NCI-H82 treated with DMSO at 0.1 percent for 48 hours (cell line): ENCODE results near the gene PRKN.

Experiments used
- DNase-seq: peaks from one replicate; lab custom pipeline; 2025; ENCODE audit not compliant: unreplicated experiment; lab: John Stamatoyannopoulos, UW

Gene PRKN

DNA sequence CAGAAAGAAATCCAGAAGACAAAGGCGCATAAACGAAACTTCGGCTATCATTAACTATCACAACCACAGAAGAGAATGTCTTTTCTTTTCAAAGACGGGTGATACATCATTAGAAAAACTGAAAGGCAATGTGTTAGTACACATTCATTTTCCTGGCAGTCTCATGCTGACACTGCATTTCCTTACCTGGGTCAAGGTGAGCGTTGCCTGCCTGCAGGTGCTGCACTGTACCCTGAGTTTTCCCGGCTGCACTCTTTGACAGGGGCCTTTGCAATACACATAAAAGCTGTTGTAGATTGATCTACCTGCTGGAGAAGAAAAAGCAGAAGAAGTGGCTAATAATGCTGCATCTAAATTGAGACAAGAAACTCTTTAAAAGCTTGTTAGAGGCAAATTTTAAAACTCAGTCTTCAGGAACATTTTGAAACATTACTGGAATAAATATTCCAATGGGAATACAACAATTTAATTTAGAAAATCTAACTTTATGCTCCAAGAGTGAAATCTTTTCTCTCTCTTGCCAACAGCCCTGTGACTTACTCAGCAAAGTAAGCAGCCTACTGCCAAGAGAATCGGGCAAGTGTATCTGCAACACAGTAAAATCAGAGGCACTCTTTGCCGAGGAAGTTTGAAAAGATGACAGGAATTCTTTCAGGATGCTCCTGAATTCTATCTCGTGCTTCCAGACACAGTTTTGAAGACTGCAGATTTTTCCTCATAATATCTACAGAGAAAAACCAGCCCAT lies 526.4 kb downstream of the PRKN start:
- DNase-seq, result no peak

DNA sequence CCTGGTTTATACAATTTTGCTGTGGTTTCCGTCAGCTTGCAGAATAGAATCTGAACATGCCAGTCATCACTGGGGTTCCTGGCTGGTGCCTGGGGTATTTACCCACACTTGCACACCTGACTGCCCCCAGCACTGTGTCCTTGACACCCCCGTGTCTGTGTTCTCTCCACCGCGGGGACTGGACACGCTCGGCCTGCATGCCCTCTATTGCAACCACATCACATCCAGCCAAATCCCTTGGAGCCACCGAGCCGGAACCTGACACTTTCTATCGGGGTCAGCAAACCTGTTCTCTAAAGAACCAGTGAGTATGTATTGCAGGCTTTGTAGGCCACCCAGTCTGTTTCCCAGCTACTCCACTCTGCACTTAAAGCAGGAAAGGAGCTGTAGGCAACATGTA lies 527.5 kb downstream of the PRKN start:
- DNase-seq, result no peak

DNA sequence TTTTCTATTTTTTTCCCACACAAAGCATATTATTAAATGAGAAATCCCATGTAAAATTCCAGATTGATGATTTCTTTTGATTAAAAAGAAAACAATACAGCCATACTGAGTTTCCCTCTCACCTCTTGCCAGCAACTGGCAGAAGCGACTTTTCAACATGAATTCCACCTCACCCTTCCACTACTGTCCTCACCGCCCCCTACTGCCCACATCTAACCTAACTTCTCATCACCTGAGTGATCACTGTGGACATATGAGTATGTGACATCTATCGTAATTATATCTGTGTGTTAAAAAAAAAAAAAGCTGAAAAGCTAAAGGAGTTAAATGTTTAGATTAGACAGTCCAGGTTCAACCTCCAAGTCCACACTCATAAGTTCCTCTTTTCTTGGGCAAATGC lies 528.6 kb downstream of the PRKN start:
- DNase-seq, result no peak

DNA sequence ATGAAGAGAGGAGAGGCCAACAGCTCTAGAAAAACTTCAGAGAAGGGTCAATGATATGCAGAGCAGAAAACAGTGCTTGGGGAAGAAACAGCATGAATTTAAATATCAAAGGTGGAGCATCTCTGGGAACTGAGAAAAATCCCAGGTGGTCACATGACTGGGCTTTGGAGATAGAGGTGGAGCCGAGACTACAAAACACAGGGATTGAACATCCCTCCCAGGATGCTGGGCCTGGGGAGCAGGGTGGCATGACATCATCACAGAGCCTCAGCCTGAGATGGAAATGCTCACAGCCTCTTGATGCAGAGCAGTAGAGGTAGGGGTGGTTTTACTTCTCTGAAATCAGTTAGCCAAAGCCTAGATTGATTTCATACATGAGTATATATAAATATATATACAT lies 529.5 kb downstream of the PRKN start:
- DNase-seq, result no peak

DNA sequence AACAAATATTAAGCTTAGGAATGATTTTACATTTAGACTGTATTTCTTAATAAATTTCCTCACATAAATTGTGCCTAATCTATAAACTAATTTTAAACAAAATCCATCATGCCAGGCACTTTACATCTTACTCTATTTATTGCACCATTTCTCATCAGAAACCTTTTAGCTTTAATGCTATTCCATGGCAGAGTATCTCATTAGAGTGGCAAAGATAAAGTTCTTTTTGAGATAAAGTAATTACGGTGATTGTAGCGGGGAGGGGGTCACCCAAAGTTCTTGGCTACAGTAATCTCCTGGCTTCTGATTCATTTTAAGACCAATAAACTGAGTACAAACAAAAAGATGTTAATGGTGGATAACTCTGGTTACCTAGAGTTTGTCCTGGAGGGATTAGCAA lies 532.1 kb downstream of the PRKN start:
- DNase-seq, result no peak

DNA sequence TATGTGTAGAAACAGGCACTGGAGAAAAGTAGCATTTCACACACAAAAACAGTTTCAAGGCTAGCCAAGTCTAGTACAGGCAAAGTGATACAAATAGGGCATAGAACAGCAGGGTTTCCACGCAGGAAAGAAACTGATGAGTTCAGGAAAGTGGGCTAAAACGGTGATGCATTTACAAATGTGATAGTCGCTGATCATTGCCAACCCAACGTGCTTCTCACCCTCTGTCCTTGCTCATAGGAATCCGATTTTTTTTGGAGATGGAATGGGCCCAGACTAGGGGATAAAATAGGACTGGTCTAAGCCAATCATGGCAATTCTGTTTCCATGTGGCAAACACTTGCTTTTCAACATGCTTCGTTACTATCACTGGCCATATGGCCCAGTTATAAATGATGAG lies 536.6 kb downstream of the PRKN start:
- no peak for DNase-seq

DNA sequence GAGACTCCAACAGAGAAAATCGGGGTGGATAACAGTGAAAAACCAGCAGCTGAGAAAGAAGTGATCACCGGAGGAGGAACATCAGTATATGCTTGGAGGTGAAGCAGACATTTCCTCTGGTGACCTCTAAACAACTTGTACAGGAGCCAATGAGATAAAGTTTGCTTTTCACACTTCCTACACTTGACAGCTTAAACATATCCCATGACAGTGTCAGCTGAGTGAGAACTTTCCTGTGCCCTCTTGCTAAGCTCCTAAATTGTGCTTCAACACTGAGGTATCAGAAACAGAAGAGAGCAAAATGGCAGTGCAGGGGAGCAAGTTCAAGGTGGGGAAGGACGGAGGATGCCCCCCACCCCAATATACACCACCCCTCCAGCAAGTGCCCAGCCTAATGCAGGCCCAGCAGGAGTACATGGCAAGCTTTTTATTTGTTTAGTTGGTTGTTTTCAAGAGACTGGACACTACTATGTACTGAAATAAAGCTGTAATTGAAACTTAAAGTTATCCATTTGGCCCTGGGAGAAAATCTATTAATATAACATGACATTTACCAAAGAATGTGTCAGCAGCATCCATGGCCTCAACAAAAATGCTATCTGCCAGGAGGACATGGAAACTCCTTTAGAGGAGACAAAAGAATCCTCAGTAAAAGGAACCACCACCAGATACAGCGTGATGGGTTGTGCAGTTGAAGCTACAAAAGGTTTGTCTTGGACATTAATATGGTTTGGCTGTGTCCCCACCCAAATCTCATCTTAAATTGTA lies 540.2 kb downstream of the PRKN start:
- DNase-seq, result no peak

DNA sequence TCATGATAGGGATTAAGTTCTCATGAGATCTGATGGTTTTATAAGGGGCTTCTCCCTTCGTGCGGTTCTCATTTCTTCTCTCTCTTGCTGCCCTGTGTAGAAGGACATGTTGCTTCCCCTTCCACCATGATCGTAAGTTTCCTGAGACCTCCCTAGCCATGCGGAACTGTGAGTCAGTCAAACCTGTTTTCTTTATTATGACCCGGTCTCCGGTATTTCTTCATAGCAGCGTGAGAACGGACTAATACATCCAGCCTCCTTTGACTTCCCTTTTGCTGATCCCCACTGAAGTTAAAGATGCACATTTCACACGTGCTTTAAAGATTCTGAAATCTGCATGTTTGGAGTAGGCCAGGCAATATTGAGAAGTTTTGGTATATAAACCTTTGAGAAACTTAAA lies 543.1 kb downstream of the PRKN start:
- no peak for DNase-seq

DNA sequence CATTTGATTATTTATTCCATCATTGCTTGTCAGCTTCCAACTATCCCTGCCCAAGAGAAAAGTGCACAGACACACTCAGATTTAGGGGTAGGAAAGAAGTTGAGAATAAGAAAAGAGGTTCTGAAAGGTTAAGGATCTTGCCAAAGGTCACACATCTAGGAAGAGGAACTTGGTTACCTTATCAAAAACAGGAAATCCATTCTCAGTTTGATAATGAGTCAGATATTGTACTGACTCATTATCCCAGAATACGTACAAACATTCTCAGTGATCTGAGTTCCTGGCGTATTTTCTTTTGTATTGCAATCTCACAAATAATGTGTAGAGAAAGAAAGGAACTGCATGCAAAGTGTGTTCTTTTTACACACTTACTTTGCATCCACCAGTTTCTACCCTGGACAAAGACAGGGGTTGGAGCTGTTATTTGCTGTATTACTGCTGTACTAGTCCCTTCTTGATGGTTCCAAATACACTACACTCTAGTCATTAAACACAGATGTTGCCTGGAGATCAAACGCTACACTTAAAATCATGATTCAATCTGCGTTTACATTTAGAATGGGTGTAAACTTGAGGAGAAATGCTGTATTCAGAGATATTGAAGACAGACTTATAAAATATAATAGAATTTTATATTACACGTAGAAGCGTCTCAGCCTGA lies 545.7 kb downstream of the PRKN start:
- no peak for DNase-seq

DNA sequence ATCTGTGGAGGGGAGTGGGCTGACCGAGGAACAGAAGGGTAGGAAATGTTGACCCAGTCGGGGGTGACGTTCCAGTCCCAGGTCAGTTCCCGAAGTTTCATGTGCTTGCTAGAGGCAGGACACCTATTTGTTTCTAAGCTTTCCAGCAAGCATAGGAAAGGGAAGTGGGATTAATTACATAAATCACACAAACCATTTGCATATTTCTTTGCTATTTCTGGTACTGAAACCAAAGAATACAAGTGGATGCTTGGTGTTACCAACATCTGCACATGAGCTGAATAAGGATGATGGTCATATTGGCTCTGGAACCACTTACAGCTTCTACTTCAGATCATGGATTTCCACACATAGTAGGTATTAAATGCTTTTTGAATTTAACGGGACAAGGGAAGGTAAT lies 546.5 kb downstream of the PRKN start:
- DNase-seq, result no peak

DNA sequence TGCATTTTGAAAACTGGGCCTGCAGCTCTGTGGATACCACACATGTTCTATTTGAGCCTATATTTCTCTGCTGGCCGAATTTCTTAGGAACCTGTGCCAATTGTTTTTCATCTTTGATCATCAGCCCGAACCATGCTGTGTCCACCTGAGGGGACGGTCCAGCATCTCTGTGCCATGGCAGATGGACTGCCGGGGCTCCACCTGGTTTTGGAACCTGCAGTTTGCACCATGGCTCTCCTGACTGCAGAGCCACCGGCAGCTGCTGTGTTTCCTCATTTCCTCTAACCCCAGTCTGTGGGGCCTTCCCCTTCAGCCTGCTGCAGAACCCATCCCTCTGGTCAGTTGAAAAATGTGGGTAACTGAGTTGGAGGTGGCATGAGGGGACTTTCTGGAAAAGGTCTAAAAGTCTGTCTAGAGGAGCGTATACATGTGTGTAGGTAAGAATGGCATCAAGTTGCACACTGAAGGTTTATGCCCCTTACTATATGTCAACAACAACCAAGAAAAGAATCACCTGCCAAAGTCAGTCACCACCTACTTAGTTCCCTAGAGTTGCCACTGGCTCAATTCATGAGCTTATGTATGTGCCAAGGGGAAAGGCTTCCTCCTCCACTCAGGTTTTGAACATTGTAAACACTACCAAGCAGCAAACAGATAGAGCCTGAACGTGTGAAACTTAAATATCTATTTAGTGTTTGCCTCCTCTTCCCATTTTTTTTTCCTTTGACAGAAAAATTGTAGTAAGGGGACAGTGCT lies 548.2 kb downstream of the PRKN start:
- no peak for DNase-seq

DNA sequence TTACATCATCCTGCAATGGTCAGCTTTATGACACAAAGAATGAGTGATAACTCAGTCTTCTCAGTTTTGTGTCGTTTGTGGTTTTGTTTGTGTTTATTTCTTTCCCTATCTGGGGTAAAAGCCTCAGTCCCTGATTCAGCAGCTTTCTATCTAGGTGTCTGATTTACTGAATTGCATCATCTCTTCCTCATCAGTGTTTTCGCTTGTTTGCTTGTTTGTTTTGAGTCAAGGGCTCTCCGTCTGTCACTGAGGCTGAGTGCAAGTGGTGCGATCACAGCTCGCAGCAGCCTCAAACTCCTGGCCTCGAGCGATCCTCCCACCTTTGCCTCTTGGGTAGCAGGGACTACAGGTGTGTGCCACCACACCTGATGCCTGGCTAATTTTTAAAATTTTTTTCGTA lies 548.9 kb downstream of the PRKN start:
- no peak for DNase-seq

DNA sequence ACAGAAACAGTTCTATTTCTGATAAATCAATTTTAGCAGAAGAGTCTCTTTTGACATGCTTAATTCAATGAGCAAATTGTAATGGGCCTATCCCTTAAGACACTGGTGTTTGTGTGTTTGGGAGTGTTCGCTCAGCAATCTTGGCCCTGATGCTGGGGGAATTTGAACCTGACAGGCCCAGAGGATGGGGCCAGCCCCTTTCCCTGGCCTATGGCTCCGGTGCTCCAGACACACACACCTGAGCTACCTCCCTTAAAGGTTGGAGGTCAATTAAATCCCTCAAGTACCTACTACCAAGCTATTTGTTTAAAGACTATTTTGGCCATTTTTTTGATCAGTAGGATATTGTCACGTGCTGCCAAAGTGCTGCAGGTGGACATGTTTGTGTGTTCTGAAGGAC lies 549.3 kb downstream of the PRKN start:
- no peak for DNase-seq

DNA sequence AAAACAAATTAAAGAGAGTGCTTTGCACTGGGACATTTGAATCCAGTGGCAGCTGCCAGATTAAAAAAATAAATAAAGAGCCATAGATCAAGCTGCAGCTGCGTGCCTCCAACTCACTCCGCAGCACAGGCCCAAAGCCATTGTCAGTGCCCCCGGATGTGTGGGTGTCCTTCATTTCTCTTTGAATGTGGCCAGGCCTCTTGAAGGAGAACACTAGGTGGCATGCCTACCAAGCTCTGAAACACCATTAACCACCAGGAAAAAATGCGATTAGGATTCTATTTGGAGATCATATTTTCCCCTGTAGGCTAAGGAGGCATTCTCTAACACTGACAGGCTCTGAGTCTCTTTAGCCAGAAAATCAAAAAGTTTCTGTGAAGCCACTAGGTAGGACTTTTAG lies 549.8 kb downstream of the PRKN start:
- no peak for DNase-seq

DNA sequence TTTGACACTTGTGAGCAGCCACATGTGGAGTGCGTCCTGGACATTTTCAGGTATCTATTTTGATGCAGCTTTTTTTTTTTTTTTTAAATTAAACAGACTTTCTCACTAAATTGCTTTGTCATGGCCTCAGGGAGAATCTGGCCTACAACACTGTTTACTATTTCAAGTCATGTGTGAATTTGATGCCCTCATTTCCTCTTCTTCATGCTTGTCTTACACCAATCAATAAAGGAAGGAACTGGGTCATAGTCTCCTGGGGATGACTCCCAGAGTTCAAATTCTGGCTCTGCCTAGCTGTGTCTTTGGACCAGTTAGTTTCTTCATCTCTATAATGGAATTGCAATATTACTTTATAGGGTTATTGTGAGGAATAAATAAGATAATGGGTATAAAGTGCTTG lies 554.1 kb downstream of the PRKN start:
- DNase-seq, result no peak

DNA sequence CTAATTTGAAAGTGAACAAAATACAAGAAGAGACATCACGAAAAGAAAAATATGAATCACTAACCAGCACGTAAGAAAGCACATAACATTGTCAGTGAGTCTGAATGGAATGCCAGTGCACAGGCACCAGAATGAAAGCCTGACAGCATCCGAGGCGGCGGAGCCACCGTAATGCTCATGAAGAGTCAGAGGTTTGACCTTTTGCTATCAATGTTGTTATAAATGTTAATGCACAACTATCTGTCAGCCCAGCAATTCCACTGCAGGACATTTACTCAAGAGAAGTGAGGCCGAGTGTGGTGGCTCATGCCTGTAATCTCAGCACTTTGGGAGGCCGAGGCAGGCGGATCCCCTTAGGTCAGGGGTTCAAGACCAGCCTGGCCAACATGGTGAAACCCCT lies 562.1 kb downstream of the PRKN start:
- DNase-seq, result no peak

DNA sequence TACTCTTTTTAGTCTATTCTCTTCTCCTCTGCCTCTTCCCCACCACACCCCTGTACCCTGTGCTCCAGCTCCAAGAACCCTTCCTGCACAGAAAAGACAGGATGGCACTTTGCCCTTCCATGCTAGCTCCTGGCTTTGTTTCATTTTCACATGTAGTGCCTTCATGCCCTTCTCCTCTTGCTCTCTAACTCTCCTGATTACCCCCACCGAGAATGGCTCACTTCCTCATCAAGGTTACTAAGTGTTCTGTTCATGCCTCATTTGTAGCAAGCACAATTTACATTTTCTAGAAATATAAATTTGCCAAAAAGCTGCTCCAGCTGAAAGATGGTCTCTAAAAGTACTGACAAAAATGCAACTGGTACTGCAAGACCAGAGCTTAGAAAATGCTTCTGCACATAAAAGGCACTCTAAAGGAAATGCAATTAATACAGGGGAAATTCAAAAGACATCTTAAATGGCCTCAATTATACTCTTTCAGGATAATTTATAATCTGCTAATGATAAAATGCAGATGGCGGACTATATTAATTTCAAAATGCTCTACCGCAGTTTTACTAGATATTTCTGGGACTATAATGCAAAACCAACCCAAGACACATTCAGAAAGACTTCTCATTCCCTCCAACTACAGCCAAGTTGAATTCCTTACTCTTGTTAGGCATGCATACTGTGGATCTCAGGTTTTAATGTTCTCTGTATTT lies 570.2 kb downstream of the PRKN start:
- DNase-seq, result no peak

DNA sequence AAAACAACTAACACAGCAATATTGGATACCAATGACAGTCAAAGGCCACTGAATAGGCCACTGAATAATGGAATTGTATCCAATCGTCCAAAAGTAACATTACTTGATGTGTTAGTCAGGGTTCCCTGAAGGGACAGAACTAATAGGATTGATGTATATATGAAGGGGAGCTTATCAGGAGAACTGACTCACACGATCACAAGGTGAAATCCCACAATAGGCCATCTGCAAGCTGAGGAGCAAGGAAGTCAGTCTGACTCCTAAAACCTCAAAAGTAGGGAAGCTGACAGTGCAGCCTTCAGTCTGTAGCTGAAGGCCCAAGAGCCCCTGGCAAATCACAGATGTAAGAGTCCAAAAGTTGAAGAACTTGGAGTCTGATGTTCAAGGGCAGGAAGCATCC lies 571.4 kb downstream of the PRKN start:
- no peak for DNase-seq

DNA sequence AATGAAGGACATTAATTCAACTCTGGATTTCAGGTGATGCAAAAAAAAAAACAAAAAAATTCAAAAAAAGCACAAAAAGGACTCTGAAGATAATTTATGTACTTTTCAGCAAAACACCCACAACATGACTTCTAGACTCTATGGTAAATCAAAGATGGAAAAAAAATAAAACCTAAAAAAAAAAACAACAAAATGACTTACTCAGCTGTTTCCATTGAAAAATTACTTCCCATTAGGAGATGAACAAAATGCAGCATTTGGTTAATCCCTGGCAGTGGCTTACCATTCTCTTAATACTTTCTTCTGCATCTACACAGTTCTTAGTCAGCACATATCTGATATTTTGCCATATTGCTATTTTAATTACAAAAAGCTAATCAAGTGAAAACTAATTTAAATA lies 572.6 kb downstream of the PRKN start:
- DNase-seq, result no peak

DNA sequence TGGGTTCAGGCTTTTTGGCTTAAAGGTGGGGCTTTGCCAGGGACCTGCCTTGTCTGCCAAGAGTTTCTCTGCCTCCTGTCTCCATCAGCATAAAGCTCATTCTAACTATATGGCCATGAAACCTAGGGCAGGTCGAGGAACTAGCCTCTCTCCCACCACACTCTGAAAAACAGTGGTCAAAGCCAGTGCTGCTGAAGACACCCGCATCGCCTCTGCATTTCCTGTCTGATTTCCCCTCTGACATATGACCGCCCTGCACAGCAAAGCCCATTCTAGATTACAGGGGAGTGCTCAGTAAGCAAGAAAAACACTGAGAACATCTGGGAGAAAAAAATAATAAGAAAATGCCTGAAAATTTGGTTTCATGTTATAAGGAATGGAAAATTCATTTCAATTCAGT lies 573.6 kb downstream of the PRKN start:
- no peak for DNase-seq

DNA sequence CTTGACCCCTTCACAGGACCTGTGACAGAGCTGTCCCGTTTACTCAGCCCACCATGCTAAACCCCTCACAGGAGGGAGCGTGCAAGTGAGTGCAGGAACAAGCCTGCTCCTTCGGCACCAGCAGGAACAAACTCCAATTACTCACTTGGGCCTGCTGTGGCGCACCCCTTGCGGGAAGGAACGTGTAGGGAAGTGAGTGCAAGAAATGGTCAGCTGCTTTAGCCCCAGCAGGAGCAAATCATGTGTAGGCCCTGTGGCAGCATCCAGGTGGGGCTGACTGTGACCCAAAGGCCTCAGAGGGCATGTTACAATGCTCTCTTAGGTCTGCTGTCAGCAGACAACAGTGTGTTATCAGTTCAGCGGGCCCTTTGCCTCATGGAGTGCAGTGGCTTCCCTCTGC lies 574.4 kb downstream of the PRKN start:
- DNase-seq, result no peak
